Body of pancreas (tissue), 4 donors: ENCODE results near the gene CAMSAP1.

Experiments used
- POLR2A ChIP-seq, 3 donors: fragments of 450-650 bp; IDR thresholded peaks; one replicate each; pipeline ENCODE4 v1.6.1; 2016; ENCODE audit warnings: antibody characterized with exemption in 3 of 3, mild to moderate bottlenecking in 2 of 3
- TF ChIP-seq, protein P1 (sequence below), 7 experiments: fragments of 450-650 bp in 4 of 7; fragments of 200-600 bp in 3 of 7; sonication (generic) in 3 of 7; IDR thresholded peaks; one replicate each; pipeline ENCODE4 v1.5.1; 2016 to 2019; ENCODE audit warnings: antibody characterized with exemption in 7 of 7

DNA sequence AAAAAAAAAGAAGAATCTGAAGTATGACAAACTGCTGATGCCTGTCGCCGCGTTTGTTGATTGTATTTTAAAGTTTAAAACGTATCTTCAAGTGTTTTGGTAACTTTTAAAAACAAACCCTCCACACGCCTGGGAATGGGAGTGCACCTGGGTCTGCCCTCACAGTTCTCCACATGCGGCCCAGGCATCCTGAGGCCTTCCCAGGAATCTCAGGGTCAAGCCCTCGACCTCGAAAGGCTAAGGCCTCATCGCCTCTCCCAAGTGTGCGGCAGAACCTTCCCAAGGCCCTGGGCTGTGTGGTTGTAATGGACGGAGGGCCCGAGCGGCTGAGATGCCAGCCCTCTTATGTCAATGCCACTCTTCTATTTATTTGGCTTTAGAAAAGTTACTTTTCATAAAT, 94.4 kb downstream of the CAMSAP1 start:
- TF ChIP-seq, protein P1, sequence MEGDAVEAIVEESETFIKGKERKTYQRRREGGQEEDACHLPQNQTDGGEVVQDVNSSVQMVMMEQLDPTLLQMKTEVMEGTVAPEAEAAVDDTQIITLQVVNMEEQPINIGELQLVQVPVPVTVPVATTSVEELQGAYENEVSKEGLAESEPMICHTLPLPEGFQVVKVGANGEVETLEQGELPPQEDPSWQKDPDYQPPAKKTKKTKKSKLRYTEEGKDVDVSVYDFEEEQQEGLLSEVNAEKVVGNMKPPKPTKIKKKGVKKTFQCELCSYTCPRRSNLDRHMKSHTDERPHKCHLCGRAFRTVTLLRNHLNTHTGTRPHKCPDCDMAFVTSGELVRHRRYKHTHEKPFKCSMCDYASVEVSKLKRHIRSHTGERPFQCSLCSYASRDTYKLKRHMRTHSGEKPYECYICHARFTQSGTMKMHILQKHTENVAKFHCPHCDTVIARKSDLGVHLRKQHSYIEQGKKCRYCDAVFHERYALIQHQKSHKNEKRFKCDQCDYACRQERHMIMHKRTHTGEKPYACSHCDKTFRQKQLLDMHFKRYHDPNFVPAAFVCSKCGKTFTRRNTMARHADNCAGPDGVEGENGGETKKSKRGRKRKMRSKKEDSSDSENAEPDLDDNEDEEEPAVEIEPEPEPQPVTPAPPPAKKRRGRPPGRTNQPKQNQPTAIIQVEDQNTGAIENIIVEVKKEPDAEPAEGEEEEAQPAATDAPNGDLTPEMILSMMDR (IDR thresholded peaks at IDR 0.05), result no peak
- no peak for TF ChIP-seq POLR2A (IDR thresholded peaks at IDR 0.05)
